Stimulated activated CD4-positive, alpha-beta T cell treated with anti-CD3 and anti-CD28 coated beads, Interleukin-4, amount 100 ng/mL, for 48 hours (primary cell): ENCODE measurements around the gene TOX2.

Experiments
- DNase-seq, 2 donors: peaks; one replicate each; pipeline ENCODE4 v3.0.0-alpha.2; 2020; ENCODE audit warnings: low read depth in 2 of 2

The TOX2 gene

GRCh38 chr20:44001667-44002596 is 87.3 kb downstream of the TOX2 start:
- DNase-seq, result no peak

DNA sequence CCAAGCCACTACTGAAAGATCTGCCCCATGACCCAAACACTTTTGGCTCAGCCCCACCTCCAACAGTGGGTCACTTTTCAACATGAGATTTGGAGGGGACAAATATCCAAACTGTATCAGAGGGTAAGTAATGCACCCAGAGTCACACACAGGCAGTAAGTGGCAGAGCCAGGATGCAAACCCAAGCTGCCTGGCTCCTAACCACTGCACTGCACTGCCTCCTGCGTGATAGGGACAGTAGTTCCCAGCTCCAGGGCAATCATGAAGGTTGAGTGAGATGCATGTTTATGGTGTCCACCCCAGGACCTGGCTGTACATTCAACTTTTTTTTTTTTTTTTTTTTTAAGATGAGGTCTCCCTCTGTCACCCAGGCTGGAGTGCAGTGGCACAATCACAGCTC is 88.2 kb downstream of the TOX2 start:
- no peak for DNase-seq

GRCh38 chr20:44003609-44004008 is 89.0 kb downstream of the TOX2 start:
- no peak for DNase-seq

DNA sequence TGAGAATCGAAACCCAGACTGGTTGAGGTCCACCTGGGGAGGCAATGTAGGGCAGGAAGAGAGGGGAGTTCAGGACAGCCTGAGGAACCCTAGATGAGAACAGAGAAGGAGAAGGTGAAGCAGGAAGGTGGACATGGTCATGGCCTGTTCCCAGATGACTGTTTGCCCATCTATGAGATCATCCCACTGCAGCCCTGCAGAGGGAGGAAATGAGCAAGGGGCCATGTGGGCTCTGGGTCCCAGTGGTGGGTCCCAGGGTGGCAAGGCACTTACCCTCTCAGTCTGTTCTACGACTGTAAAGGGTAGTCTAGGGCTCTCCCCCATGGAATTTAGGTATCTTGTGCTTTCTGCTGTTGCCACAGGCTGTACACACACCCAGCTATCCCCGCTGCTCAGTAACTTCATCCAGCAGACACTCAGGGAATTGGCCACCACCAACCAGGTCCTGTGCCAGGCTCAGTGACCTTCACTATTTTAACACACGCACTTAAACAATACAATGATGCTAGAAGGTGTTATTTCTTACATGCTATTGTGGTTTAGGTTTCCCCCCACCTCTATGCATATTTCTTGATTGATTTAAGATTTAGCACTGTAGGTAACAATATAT is 89.8 kb downstream of the TOX2 start:
- DNase-seq, result no peak

DNA sequence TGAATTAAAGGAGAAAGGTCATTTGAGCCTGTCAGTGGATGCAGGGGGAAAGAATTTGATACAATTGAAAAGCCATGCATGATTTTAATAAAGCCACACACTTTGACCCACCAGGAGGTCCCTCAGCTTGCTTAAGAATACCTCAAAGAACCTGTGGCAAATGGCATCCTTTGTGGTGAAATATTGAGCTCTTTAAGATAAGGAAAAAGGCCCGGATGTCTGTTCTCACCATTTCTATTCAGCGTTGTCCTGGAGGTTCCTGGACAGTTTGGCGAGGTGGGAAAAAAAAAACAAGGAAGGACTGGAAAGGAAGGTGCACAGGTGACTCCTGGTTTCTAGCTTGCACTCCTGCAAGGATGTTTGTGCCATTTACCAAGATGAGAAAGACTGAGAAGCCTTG is 91.0 kb downstream of the TOX2 start:
- no peak for DNase-seq

- DNase-seq, result no peak
Measured at GRCh38 chr20:44006126-44006525, 91.5 kb downstream of the TOX2 start.

- no peak for DNase-seq
Measured at GRCh38 chr20:44006578-44006977, 91.9 kb downstream of the TOX2 start.

- DNase-seq, result no peak
Measured at GRCh38 chr20:44008806-44009678, 94.4 kb downstream of the TOX2 start.

DNA sequence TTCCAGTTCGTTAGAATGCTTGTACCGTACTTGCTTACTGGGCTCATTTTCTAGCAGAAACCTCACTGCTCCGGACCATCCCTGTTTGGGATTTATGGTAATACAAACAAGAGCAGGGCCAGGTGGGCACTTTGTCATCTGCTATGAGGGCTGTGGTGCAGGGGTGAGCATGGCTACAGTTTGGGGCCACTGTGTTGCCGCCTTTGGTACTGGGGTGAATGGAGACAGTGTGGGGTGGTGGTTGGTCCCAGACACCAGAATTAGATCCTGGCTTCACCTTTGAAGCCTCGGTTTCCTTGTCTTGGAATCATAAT is 95.0 kb downstream of the TOX2 start:
- no peak for DNase-seq

- DNase-seq, result no peak
Measured at GRCh38 chr20:44010162-44010704, 95.6 kb downstream of the TOX2 start.

DNA sequence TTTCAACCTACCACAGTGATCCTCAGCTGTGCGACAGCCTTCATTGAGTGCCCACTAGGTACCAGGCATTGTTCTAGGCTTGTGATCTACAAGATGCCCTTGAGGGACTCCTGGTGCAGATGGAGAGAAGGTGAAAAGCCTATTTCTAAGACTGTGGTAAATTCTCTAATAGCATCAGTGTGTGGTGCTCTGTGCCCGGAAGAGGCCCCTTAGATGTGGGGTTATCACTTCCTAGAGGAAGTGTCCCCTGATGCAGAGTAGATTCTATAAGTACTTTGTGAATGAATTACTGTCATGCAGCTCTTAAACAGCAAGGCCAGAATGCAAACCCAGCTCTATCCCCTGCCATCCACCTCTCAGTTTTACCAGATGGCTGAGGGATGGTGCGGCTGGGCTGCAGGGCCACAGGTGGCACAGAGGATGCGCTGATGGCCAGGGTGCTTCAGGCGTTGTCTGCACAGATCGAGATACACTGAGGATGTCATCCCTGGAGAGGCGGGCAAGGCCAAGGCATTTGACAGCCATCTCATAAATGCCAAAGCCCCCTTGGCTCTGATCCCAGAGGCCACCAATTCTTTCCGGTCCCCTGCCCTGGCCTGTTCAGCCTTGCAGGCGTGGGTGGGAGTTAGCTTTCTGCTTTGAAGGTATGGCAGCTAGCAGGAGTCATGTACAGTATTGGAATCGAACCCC is 96.7 kb downstream of the TOX2 start:
- no peak for DNase-seq

- DNase-seq, result no peak
Measured at GRCh38 chr20:44012466-44013226, 98.0 kb downstream of the TOX2 start.

DNA sequence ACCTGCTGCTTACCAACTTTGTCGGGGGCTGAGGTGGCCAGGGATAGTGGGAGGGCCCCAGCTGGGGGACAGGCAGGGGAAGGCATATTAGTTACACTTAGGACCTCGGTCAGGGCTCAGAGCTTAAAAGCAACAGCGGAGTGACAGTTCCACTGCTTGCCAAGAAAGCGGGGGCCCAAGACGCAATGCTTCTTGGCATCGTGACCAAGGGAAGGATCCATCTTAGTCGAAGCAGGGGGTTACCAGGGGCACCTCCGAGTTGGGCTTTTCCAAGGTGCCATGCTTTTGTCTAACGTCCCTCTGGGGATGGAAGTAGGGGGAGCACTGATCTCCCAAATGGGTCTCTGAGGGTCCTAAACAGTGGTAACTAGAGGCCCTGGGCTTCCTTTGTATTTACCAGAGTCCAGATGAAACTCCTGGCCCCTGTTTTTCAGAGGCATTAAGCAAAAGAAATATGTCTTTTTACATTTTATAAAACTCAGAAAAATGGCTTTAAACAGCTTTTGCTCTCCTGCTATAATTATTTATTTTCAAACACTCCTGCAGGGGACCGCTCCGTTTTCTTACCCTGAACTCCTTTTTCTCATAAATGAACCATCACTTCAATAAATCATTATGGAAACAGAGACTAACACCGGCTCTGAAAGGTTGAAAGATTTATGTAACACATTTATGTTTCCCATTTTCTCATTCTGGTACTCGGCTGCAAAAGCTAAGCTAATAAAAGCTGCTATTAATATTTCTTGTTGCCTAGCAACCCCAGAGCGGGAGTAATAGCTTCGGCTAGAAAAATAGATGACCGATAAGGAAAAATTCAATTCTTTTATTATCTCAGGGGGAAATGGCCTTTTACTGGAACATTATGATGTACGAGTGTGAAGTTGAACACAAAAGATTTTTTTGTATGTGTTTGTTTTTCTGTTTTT is 100.4 kb downstream of the TOX2 start:
- DNase-seq, result no peak

GRCh38 chr20:44015733-44016103 is 101.1 kb downstream of the TOX2 start:
- no peak for DNase-seq

GRCh38 chr20:44016525-44016924 is 101.9 kb downstream of the TOX2 start:
- no peak for DNase-seq

DNA sequence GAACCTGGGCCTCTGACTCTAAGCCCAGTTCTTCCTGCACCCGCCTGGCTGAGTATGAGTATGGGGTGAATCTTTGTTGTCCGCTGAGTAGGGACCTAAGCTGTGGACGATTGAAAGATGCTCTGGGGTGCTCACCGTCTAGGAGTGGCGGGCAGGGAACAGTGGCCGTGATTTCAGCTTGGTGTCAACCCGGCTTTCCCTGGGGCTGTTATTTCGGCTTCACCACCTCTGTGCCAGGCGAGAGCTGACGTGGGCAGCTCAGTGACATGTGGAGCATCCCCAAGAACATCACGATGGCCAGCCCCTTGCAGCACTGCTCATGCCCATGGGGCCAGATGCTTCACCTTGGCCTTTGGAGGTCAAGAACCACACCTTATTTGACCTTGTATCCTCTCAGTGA is 102.6 kb downstream of the TOX2 start:
- no peak for DNase-seq

- DNase-seq, result no peak
Measured at GRCh38 chr20:44017905-44018258, 103.2 kb downstream of the TOX2 start.

DNA sequence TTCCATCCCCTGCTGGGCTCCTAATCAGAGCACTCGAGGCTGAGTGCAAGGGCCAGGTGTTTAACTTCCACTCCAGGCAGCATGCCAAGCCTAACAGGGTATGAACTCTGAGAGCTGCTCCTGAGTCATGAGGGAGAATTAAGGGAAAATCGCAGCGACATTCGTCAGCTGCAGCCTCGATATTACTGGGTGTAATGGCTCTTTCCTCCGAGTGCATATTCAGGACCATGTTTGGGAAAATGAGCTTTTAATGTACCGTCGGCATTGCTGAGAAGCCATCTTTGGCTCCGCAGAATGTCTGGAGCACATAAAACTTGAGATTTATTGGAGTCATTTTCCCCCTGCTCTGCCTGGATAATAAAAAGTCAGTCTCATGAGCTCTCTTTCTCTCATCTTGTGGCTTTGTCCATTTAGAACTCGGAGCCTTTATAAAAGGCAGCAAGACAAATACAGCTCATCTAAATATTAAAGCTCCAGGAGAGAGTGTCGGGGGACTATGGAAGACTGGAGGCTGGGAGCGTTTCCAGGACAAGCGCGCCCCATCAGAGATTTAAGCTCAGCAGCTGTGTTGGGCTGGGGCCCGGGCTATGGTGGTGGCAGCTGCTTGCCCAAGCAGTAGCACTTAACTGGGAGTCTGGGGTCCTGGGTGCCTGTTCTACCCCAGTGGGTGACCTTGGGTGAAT is 103.7 kb downstream of the TOX2 start:
- no peak for DNase-seq

GRCh38 chr20:44018942-44019637 is 104.4 kb downstream of the TOX2 start:
- no peak for DNase-seq
